T-helper 22 cell (primary cell): ENCODE measurements around the gene ITGAL.
A peak's percentile ranks its signal among the peaks of the same experiment; 100 is the strongest.
"Not testable (repeated sequence)": the region's sequence is repeated elsewhere in the genome, so short reads cannot be mapped to it uniquely, and the experiment has no call there.

Experiments
- DNase-seq: peaks from one replicate; pipeline ENCODE4 v3.0.0-alpha.2; 2020; ENCODE audit warnings: low read depth

ITGAL gene

DNA sequence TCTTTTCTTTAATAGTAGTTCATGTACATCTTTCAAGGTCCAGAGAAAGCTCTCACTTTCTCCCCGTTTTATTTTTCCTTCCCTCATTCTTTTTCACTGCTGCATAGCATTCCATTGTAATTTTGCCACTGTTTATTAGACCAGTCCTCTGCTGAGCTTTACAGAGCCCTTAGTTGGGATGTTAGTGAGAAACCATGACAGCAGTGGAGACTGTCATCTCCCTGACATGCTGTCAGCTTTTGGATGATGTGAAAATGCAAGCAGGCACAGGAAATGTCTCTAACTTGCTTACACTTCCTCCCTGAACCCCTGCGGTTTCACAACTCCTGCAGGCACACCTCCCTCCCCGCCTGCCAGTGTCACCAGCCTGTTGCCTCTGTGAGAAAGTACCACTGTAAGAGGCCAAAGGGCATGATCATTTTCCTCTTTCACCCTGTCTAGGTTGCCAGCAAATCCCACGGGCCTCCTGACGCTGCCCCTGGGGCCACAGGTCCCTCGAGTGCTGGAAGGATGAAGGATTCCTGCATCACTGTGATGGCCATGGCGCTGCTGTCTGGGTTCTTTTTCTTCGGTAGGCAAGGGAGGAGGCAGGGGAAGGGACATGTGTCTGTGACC, at the start of gene ITGAL:
Gene ITGAL, plus strand, starts transcription at position 415 of the 615 bp plus-strand sequence. Its CDS starts 96 bp downstream, at position 511.
- peak; percentile 83 for DNase-seq

DNA sequence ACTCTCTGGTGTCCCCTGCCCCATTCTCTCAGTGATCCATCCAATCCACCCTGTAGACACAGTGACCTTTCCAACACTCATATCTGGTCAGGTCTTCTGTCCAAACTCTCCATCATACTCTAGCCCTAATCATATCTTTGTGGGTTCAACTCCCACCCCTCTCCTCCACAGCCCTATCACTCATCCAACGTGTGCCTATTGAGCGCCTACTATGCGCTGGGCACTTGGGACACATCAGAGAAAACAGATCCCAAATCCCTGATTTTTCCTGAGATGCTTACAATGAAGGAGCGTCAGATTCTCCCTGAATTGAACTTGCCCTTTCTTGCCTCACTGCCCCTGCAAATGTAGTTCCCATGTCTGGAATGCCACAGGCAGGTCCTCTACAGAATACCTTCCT, 44.5 kb upstream of the ITGAL start:
- no peak for DNase-seq

DNA sequence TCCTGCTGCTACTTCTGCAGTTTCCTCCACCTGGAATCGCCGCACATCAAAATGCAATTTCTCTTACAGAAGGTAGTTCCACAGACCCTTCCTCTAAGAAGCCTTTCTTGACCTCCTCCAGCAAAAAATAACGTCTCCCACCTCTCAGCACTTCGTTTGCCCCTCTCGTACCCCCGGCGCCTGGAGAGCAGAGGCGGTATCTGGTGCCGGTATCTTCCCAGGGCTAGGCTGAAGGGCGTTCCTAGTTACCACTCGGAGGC, 43.2 kb upstream of the ITGAL start:
- DNase-seq, result no peak

DNA sequence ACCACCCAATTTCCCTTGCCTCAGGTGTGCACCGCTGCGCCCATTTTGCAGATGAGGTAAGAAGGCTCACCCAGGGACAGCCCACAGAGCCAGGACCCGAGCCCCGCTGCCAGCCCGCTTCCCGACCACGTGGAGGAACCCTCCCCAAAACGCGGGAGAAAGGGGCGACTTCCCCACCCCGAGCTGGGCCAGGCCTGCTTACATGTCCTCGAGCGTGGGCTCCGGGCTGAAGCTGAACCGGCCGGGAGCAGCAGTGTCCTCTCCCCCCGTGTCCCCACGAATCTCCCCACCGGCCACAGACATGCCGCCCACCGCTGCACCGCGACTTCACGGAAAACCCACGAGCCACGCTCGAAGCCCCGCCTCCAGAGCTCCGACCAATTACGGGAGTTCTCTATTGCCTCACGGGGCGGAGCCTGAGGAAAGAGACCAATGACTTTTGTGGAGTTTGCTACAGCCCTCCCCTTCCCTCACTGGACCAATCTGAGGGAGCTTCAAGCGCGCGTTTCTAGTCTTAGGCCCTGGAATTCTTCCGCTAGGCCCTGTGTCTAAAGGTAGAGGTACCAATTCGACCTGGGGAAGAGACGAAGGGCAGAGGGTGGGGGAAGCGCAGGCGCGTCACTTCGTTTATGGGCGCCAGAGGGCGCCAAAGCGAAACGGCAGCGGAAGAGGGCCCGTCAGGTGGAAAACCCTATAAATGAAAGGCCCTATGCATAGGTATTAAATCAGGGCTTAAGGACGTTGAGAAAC, 42.7 kb upstream of the ITGAL start, which contains the start of gene DCTPP1:
Gene DCTPP1, minus strand, starts transcription at position 353 of the 750 bp plus-strand sequence. Its CDS starts 50 bp downstream, at position 303.
- peak; percentile 95 for DNase-seq

DNA sequence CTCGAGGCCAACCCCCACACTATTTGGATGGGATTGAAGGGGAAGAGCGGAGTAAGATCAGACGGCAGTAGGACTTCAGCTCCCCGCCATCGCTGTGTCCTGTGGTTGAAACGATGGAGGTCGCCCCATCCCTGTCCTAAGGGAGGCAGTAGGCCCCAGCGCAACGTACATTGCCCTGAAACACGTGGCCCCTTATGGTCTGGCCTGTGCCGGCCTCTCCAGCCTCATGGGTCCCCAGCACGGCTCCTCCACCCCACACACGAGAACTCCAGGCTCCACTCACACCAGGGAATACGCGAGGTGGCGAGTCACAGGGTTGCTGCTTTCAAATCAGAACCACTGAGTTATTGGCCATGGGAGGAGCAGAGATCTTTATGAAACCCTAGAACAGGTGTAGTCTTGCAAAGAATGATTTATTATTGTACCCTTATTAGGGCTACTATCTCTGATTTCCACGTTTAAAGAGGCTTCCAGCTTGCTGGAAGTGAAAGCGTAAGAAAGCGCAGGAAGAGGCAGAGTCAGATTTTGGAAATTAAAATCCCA, 42.0 kb upstream of the ITGAL start:
- DNase-seq, result no peak

DNA sequence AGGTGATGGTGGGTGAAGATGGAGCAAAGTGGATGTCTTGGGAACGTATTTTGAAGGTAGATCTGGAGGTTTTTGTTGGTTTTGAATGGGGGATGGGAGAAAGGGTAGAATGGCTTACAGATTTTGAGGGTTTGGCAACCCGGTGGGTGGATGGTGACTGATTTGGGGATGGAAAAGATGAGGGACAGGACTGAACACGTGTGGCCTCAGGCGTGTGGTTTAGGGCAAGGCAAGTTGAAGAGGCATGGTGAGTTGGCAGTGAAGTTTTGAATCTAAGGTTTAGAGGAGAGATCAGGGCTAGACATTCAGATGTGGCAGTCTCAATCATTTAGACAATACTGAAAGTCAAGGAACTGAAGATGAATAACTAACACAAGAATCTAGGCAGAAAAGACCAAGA, 37.7 kb upstream of the ITGAL start:
- no peak for DNase-seq

DNA sequence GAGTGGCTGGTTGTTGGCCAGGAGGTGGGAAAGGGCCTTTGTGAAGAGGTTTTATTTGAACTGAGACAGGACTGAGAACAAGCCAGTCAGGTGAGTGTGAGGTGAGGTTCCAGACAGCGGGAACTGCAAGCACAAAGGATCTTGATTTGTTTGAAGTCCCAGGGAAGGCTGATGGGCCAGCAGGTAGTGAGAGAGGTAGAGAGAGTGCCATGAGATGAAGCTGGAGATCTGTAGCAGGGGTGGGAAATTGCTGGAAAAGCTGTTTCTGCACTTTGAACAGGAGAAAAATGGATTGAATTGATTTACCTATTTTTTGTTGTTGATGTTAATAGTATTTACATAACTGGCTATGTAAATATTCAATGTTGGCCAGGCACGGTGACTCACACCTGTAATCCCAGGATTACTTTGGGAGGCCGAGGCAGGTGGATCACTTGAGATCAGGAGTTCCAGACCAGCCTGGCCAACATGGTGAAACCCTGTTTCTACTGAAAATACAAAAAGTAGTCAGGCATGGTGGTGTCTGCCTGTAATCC, 35.0 kb upstream of the ITGAL start:
- no peak for DNase-seq

DNA sequence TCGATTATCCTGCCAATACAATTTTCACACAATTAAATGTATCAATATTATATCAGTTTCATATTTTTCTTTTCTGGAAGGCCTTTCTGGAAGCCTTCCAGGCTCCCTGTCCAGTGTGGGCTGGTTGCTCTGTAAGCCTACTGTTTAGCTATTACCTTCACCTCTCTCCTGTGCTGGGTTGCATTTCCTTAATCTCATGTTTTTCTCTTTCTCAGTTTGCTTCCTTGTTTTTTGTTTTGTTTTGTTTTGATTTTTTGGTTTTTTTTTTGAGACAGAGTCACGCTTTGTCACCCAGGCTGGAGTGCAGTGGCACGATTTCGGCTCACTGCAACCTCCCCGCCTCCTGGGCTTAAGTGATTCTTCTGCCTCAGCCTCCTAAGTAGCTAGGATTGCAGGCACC, 33.7 kb upstream of the ITGAL start:
- DNase-seq, result no peak

DNA sequence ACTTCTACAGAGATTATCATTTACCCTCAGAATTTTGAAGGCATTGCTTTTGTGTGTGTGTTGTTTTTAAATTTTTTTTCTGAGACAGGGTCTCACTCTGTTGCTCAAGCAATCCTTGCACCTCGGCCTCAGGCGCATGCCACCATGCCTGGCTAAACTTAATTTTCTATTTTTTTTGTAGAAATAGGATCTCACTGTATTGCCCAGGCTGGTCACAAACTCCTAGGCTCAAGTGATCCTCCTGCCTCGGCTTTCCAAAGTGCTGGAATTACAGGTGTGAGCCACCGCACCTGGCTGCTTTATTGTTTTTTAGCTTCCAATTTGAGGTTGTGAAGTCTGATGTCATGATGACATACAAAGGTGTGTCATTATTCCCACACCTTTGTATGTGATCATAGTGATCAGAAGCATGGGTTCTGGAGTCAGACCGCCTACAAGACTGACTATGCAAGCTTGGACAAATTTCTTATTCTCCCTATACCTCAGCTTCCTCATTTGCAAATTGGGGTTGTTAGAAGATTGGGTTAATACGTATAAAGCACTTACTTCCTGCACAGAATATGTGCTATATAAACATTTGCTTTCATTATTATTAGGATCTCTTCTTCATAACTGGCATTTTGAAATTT, 32.7 kb upstream of the ITGAL start:
- no peak for DNase-seq

DNA sequence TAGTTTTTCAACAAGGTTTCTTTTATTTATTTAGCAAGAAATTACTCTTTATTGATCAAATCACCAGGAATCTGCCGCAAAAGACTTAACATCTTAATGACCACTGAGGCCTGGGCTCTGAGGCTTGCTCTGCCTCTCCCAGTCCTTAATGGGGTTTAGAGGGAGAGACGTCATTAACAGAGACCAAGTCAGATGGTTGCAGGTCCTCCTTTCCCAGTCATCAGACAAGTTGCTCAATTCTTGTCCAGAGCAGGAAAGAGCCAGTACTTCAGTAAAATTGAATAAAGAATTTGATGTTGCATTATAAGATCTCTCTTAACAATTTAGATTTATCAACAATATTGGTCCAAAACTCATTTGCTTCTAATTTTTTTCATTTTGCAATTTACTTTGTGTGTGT, 28.9 kb upstream of the ITGAL start:
- DNase-seq, result no peak

DNA sequence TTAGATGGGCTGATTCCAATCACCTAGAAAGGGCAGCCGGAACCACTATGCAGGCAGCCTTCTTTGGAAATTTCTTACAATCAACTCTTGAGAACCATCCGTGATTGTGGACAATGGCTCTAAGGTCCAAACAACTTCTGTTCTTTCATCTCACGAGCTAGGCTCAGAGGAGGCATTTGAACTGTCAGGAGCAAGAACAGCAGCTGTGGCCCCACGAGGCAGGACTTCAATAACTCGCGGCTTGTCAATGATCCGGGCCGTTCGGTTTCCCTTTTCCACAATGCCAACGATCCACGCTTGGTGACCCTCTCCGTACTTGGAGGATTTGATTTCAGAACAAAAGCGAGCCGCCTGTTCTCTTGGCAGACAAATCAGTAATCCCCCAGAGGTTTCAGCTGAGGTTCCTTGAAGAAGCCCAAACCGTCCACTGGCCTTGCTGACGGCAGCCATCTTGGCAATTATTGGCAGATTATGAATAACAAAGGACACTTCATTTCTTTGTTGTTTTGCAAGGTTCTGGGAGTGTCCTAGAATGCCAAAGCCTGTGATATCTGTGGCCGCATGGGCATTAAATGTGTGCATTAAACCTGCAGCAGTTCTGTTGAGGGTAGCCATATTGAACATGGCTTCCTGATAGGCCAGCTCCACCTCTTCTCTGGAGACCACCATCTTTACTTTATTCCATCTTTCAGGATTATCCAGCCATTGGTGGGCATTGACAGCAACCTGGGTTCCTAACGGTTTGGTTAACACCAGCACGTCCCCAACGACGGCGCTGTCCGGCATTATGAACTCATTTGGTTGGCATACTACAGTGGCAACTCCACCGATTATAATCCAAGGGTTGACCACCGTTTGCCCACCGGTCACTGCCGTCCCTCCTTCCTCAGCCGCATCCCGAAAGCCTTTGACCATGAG, 28.1 kb upstream of the ITGAL start:
- no peak for DNase-seq

DNA sequence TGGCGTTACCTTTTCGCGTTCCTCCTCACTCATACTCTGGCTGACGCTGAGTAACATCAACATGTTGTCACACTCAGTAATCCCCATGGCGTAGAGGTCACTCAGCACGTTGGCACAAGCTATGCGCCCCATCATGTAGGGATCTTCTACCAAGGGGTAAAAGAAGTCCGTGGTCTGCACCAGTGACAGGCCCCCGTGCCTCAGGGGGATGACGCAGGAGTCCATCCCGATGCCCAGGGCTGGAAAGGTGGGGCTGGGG, 27.5 kb upstream of the ITGAL start:
- no peak for DNase-seq

DNA sequence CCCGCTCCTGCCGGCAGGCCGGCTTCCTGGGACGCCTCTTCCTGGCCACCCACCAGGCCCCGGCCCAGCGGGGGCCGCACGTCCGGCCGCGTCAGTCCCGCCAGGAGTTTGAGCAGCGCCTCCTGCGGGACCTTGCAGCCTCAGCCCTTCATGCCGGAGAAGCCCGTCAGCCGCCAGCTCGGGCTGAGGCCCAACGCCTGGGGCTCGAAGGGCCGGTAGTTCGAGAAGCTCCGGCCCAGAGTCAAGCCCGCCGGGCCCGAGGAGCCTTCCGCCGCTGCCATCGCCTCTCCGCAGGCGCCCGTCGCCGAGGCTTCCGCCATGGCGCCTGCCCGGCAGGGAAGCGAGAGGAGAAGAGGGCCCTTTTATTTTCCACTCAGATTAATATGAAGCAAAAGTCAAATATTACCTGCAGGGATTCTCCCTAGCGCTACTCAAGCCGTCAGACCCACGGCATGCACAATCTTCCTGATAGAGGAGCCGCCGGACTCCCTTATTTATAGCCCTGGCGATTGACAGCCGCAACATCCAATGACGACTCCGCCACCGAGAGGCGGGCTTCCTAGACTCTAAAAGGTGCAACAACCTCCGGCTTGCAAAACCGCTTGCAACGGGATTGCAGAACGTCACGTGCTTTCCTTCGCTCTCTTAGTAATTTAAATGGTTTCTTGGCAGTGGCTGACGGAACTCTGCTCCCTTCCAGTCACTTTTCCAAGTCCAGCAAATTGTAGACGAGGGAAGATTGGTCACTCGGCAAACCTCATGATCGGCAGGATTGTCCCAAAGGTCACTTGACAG, 26.9 kb upstream of the ITGAL start, which contains the start of gene SEPHS2:
Gene SEPHS2, minus strand, starts transcription at position 467 of the 795 bp plus-strand sequence. Its CDS starts 147 bp downstream, at position 320.
- peak; percentile 90 for DNase-seq

DNA sequence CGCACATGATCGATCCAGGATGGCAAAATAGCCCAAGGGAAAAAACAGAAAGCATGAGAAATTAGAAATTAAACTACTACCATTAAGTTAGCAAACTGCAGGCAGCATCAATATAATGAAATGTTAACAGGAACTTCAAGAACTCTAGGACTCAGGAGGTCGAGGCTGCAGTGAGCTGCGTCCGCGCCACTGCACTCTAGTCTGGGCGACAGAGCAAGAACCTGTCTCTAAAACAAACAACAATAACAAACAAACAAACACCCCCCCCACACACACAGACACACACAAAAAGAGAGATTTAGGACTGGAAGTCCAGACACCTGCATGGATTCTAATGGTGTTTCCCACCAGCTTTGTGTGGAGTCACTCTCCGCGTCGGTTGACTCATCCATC, 26.3 kb upstream of the ITGAL start:
- no peak for DNase-seq

DNA sequence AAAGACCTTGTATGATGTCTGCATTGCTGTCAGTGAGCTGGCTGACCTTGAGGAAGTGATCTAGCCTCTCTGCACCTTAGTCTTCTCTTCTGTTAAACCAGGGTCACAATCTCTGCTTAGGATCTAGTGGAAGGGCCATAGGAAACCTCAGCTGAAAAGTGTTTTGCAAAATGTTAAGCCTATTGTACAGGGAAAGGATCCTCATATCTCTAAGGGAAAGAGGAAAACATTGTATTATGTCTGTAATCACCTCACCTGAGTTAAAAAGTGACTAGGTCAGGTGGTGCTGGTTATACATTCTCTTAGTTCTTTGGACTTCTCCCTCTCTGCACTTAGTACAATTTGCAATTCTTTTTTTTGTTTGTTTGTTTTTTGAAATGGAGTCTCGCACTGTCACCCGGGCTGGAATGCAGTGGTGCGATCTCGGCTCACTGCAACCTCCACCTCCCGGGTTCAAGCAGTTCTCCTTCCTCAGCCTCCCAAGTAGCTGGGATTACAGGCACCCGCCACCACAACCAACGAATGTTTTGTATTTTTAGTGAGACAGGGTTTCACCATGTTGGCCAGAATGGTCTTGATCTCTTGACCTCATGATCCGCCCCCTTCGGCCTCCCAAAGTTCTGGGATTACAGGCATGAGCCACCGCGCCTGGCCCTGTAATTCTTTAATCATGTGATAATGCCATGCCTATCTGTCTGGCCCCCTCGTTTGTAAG, 24.9 kb upstream of the ITGAL start:
- no peak for DNase-seq

DNA sequence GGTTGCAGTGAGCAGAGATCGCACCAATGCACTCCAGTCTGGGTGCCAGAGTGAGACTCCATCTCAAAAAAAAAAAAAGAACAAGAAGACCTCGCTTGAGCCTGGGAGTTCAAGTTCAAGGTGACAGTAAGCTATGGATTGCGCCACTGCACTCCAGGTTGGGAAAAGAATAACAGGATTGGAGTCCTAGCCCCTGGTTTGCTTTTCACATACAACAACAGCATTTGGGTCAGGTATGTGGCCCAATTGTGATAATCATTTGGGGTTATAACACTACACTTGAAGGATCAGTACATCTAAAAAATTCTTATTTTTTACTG, 23.5 kb upstream of the ITGAL start:
- DNase-seq, result no peak

DNA sequence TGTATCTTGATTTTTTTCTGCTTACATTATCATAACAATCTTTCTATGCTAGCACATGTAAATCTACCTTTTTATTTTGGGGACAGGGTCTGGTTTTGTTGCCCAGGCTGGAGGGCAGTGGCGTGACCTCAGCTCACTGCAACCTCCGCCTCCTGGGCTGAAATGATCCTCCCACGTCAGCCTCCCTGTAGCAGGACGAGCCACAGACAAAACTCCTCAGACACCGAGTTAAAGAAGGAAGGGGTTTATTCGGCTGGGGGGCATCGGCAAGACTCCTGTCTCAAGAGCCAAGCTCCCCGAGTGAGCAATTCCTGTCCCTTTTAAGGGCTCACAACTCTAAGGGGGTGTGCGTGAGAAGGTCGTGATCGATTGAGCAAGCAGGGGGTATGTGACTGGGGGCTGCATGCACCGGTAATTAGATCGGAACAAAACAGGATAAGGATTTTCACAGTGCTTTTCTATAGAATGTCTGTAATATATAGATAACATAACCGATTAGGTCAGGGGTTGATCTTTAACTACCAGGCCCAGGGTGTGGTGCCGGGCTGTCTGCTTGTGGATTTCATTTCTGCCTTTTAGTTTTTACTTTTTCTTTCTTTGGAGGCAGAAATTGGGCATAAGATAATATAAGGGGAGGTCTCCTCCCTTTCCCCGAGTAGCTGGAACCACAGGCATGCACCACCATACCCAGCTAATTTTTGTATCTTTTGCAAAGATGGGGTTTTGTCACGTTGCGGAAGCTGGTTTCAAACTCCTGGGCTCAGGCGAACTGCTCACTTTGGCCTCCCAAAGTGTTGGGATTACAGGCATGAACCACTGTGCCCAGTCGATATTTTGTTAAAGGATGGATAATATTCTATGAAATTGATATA, 19.6 kb upstream of the ITGAL start:
- DNase-seq, result not testable (repeated sequence)

DNA sequence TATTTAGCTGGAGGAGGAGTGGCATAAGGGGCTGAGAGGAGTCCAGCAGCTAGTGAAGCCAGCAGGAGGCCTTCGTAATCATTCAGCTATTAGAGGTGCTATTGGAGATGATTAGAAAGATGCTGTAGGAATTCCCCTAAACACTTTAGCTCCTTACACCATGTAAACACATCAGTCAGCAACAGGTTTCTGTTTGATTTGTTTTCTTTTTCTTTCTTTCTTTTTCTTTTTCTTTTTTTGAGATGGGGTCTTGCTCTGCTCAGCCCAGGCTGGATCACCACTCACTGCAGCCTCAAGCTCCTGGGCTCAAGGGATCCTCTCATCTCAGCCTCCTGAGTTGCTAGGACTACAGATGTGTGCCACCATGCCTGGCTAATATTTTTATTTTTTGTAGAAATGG, 16.2 kb upstream of the ITGAL start:
- DNase-seq, result no peak

DNA sequence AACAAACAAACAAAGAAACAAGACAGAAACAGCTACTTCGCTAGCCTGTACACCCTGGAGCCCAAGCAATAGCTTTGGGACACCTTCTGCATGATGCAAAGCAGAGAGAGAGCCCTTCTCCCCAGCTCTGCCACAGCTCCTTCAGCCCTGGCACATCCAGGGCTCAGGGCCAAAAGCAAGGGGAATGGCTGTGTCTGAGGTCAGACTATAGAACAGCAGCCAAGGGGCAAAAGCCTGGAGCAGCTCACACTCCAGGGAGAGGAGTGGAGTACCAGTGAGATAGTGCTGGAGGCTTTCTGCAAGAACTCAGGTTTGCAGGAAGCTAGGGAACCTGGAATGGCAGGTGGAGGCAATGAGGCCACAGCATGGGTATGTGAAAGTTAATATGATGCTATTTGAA, 15.3 kb upstream of the ITGAL start:
- DNase-seq, result no peak
